Pancreas (tissue), 10 donors: ENCODE data around the gene FOXL3. TPM values are rescaled to one million over a fixed set of nuclear protein-coding genes. Genes with fewer than 3 reads are reported as not detected.
"Not testable (repeated sequence)": the region's sequence is repeated elsewhere in the genome, so short reads cannot be mapped to it uniquely, and the experiment has no call there.

Source experiments
- ATAC-seq, 4 donors: fragments of 200-7000 bp; cut with Tn5 transposase; one replicate each; pipeline versions ENCODE4 v1.8.0 to v1.9.1; 2020; ENCODE audit warnings: mild to moderate bottlenecking in 4 of 4, moderate library complexity in 4 of 4
- DNase-seq, 6 donors: peaks; one replicate each; pipeline ENCODE4 v3.0.0-alpha.2; 2020
- FAIRE-seq: peaks from 2 replicates; lab custom pipeline; 2012; peaks lifted over from hg19 to GRCh38; lab: Jason Lieb, UNC
- H3K27ac ChIP-seq, 4 donors: fragments of 200-600 bp; sonication (generic); 1 replicate in 3 of 4; 2 replicates in 1 of 4; pipeline versions ENCODE4 v1.5.0 to v1.8.0; 2020
- H3K27me3 ChIP-seq, 4 donors: fragments of 200-600 bp; one replicate each; pipeline ENCODE4 v1.8.0; 2021
- H3K36me3 ChIP-seq, 3 donors: fragments of 200-600 bp; sonication (generic) in 1 of 3; one replicate each; pipeline versions ENCODE4 v1.5.0 to v1.8.0; 2020 to 2021
- H3K4me1 ChIP-seq, 3 donors: fragments of 200-600 bp; one replicate each; pipeline ENCODE4 v1.8.0; 2021
- H3K4me3 ChIP-seq, 4 donors: fragments of 200-600 bp; sonication (generic) in 2 of 4; one replicate each; pipeline versions ENCODE4 v1.5.0 to v1.8.0; 2020 to 2021
- H3K9me3 ChIP-seq, 4 donors: fragments of 200-600 bp; one replicate each; pipeline ENCODE4 v1.8.0; 2021
- WGBS, 2 donors: extraction: QIAGEN DNeasy Blood & Tissue Kit; methylation state at CpG; one replicate each; pipeline ENCODE4 v1.1.7; 2013; 5-methylcytosine and 5-hydroxymethylcytosine counted together
- intact Hi-C, 3 donors: fragments of 100-400 bp; cut with DNase I; formaldehyde crosslinking; loops; one replicate each; pipeline versions ENCODE4 v1.11.1 to v1.14.2; 2022
- polyA plus RNA-seq, 2 donors: library from polyadenylated mRNA; stranded (reverse); fragments of 200-250 nt; gene quantifications; one replicate each; pipeline ENCODE4 v1.2.3, GENCODE V29; 2013
- total RNA-seq, 6 donors: library from RNA; stranded (reverse); fragmentation: NEBNext Ultra II Directional in 4 of 6; extraction: Animal tissue kit (Norgen Biotek cat#: 25700) in 4 of 6; gene quantifications; one replicate each; pipeline versions ENCODE4 v1.2.1 to v1.2.4, GENCODE V29; 2021 to 2023
- TF ChIP-seq, protein P1 (sequence below), 4 donors: fragments of 200-600 bp; sonication (generic) in 3 of 4; IDR thresholded peaks; one replicate each; pipeline versions ENCODE4 v1.5.0 to v1.8.0; 2021; ENCODE audit warnings: antibody characterized with exemption in 4 of 4
- donor health status: healthy with polysubstance abuse.
- donor health status: DM: no; HTN: no; CAD: no; lungs with moderate emphysema.
- donor health status: DM: no; HTN: no; CAD: no.
- donor health status: control.
- donor health status: control.
- donor health status: Bipolar disorder and iron deficiency.
- donor health status: DM: yes; HTN: yes; CAD: no.
- donor health status: DM: no; HTN: no; CAD: no.
- donor health status: DM: no; HTN: no; CAD: no.
- donor health status: DM: yes; HTN: yes; CAD: no.

Gene FOXL3
- total RNA-seq (not detected), polyA plus RNA-seq (not detected)

DNA sequence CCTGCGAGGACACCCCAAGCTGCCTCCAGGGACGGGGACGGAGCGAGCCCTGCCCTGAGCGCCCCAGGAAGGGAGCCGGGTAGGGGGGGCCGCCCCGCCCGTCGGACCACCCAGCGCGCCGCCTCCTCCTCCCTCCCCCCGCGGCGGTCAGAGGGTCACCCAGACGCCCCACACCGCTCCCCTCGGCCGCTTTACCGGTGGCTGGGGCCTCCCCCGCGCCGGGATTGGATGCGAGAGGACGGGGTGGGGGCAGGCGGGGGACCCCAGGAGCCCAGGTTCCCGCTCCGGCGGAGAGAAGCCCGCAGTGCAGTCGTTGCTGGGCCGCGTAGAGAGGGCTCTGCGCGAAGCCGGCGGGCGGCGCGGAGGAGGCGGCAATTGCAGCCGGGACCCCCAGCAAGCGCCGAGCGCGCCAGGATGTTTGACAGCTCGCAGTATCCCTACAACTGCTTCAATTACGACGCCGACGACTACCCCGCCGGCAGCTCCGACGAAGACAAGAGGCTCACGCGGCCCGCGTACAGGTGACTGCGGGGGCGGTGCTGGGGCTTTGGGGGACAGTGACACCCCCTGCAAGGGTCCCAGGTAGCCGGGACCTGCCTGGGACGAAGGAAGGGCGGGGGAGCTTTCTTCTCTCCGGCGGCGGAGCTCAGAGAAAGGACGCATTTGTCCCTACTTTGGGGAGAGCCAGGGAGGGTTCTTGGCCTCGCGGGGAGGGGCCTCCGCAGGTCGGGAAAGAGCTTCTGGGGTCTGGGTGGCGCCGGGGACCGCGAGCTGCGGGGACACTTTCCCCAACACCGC lies at the start of gene FOXL3:
FOXL3 (plus strand) TSS at position 415 of the 798 bp plus-strand sequence; CDS start at position 415, 0 bp downstream.
- Histone ChIP-seq H3K27me3 (peaks cover 0 to 22% (median 10%) of the 10 kb centered on the region in 4 donors), H3K27ac (no peak within 1 kb of the TSS), H3K9me3 (no peaks in the 10 kb centered on the region), H3K4me1 (no peaks in the 10 kb centered on the region), H3K4me3 (peak within 1 kb of the TSS in 1 of 4 donors; percentile 18), H3K36me3 (no peaks in the 10 kb centered on the region)
- FAIRE-seq = no peak
- ATAC-seq = peak in 1 of 4 donors; percentile 9
- 4 to 6% methylated on average over 56 to 79 of the region's 79 CpGs for WGBS, 2 donors
- DNase-seq = peak in 2 of 6 donors; percentile 56 to 72
- TF ChIP-seq, protein P1, sequence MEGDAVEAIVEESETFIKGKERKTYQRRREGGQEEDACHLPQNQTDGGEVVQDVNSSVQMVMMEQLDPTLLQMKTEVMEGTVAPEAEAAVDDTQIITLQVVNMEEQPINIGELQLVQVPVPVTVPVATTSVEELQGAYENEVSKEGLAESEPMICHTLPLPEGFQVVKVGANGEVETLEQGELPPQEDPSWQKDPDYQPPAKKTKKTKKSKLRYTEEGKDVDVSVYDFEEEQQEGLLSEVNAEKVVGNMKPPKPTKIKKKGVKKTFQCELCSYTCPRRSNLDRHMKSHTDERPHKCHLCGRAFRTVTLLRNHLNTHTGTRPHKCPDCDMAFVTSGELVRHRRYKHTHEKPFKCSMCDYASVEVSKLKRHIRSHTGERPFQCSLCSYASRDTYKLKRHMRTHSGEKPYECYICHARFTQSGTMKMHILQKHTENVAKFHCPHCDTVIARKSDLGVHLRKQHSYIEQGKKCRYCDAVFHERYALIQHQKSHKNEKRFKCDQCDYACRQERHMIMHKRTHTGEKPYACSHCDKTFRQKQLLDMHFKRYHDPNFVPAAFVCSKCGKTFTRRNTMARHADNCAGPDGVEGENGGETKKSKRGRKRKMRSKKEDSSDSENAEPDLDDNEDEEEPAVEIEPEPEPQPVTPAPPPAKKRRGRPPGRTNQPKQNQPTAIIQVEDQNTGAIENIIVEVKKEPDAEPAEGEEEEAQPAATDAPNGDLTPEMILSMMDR (IDR thresholded peaks at IDR 0.05) = no peak
- intact Hi-C loops = no loop called here

- no peak for ATAC-seq
- intact Hi-C loops = no loop called here
- Histone ChIP-seq H3K36me3 (no peaks in the 10 kb centered on the region), H3K4me1 (peaks cover 3 to 9% (median 5%) of the 10 kb centered on the region in 3 donors), H3K4me3 (no peak overlapping the region), H3K27me3 (no peaks in the 10 kb centered on the region), H3K27ac (no peak overlapping the region), H3K9me3 (no peaks in the 10 kb centered on the region)
- 72 to 79% methylated on average over 16 of the region's 16 CpGs for WGBS, 2 donors
- no peak for DNase-seq
- FAIRE-seq = no peak
- TF ChIP-seq, protein P1 (IDR thresholded peaks at IDR 0.05) = no peak
Observed at GRCh38 chr7:240887-241421, 49.0 kb upstream of the FOXL3 start.

DNA sequence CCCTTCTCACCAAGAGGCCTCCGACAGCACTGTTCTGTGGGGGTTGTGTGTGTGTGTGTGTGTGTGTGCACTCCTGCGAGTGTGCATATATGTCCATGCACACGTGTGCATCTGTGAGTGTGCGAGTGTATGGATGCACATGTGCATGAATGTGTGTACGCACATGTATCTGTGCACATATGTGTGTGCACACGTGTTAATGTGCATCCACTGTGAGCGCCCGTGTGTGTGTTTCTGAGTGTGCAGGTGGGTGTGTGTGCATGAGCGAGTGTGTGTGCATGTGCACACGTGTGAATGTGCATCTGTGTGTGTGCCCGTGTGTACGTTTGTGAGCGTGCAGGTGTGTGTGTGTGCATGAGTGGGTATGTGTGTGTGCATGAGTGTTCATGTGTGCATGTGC lies 48.5 kb upstream of the FOXL3 start:
- Histone ChIP-seq H3K9me3 (no peaks in the 10 kb centered on the region), H3K36me3 (no peaks in the 10 kb centered on the region), H3K27me3 (no peaks in the 10 kb centered on the region), H3K27ac (no peak overlapping the region), H3K4me3 (no peak overlapping the region), H3K4me1 (peaks cover 0 to 4% (median 0%) of the 10 kb centered on the region in 3 donors)
- WGBS, 2 donors = 89 to 92% methylated on average over 13 of the region's 13 CpGs
- TF ChIP-seq, protein P1 (IDR thresholded peaks at IDR 0.05) = no peak
- intact Hi-C loops = no loop called here
- DNase-seq (no peak), ATAC-seq (no peak), FAIRE-seq (no peak)

DNA sequence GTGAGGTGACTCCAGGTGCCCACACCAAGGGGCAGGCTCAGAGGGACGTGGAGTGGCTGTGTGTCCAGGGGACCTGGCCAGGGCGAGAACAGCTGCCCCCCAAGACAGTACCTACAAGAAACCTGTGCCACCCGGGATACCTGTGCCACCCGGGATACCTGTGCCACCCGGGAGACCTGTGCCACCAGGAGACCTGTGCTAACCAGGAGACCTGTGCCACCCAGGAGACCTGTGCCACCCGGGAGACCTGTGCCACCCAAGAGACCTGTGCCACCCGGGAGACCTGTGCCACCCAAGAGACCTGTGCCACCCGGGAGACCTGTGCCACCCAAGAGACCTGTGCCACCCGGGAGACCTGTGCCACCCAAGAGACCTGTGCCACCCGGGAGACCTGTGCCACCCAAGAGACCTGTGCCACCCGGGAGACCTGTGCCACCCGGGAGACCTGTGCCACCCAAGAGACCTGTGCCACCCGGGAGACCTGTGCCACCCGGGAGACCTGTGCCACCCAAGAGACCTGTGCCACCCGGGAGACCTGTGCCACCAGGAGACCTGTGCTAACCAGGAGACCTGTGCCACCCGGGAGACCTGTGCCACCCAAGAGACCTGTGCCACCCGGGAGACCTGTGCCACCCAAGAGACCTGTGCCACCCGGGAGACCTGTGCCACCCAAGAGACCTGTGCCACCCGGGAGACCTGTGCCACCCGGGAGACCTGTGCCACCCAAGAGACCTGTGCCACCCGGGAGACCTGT lies 47.0 kb upstream of the FOXL3 start:
- FAIRE-seq, H3K27me3 ChIP-seq, H3K9me3 ChIP-seq, H3K27ac ChIP-seq, H3K4me3 ChIP-seq, H3K36me3 ChIP-seq, ATAC-seq, H3K4me1 ChIP-seq, DNase-seq, intact Hi-C loops: not testable (repeated sequence)
- WGBS, 2 donors = 90 to 92% methylated on average over 7 to 11 of the region's 21 CpGs

DNA sequence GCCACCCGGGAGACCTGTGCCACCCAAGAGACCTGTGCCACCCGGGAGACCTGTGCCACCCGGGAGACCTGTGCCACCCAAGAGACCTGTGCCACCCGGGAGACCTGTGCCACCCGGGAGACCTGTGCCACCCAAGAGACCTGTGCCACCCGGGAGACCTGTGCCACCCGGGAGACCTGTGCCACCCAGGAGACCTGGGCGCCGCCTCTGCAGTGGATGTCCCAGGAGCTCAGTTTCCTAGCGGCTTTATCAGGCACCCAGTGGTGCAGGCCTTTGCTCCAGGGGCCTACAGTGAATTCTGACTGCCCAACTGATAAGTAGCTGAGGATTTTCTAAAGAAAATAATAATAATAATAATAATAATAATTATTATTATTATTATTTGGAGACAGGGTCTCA lies 46.4 kb upstream of the FOXL3 start:
- FAIRE-seq, H3K4me3 ChIP-seq, H3K4me1 ChIP-seq, ATAC-seq, H3K27ac ChIP-seq, H3K27me3 ChIP-seq, H3K36me3 ChIP-seq, H3K9me3 ChIP-seq, DNase-seq, intact Hi-C loops: not testable (repeated sequence)
- 93 to 95% methylated on average over 5 to 6 of the region's 10 CpGs for WGBS, 2 donors
